ENCODE measurements around the gene GBX1.

GBX1 gene

GRCh38 chr7:151172273-151173141 lies 5.0 kb upstream of the GBX1 start:
- peak; percentile 84 for DNase-seq

DNA sequence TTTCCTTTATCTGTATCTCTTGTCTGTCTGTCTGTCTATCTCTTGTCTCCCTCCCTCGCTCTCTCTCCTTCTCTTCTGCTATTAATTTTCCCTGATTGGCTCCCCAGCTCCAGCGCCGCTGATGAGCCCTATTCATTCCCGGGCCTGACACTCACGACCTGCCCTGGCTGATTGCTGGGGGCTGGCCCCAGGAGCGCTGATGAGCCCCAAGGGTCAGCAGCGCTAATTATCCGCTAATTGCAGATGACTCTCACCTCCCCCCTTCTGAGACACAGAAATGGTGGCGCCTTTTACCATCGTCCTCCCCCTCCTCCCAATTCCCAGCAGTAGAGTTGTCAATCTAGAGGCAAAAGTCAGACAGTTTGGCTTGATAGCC lies 1.3 kb upstream of the GBX1 start:
- DNase-seq = no peak

DNA sequence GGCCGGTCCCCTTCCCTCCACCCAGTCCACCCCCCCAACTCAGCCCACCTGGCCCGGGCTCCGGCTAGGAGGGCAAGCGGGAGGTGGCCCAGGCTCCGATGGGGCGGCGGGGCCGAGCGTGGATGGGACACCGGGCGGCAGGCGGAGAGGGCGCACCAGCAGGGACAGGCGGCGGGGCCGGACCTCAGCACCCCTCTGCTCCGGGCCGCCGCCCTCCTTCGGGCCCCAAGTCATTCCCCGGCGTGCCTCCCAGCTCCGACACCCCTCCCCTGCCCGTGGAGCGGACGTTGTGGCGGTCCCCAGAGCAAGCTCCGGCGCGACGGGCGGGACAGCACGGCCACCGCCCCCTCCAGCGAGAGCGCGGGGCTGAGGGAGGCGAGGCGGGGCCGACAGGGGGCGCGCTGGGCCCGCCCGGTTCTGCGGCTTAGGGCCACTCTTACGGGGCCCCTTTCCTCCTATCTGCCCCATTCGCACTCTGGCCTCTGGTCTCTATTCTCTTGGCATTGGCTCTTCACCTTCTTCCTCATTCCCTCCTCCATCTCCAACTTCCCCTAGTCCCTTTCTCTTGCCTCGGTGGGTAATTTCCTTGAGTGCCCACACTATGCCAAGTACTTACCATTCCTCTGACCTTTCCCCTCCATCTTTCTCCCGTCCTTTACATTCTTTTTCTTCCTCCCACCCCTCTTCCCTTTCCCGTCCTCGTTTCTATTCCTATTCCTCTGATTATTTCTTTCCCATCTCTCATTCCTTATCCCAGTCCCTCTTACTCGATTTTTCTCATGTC lies 701 bp upstream of the GBX1 start:
- peak; percentile 74 for DNase-seq

- DNase-seq = no peak
Measured at GRCh38 chr7:151166629-151167196, 781 bp downstream of the GBX1 start.

DNA sequence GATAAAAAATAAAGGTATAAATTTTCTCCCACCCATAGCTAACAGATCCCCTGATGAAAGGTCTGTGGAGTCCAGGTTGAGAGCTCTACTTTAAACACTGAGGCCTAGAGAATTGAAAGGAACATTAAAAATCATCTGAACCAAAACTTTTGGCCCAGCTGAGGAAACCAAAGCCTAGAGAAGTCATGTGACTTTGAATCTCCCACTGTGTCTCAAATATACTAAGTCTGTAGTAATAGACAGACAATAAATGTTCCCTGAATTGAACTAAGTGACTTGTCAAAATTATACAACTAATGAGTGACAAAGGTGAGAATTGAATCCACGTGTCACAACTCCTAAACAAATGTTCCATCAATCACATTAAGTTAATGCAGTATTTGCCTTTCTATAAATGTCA lies 5.7 kb downstream of the GBX1 start:
- DNase-seq = no peak

DNA sequence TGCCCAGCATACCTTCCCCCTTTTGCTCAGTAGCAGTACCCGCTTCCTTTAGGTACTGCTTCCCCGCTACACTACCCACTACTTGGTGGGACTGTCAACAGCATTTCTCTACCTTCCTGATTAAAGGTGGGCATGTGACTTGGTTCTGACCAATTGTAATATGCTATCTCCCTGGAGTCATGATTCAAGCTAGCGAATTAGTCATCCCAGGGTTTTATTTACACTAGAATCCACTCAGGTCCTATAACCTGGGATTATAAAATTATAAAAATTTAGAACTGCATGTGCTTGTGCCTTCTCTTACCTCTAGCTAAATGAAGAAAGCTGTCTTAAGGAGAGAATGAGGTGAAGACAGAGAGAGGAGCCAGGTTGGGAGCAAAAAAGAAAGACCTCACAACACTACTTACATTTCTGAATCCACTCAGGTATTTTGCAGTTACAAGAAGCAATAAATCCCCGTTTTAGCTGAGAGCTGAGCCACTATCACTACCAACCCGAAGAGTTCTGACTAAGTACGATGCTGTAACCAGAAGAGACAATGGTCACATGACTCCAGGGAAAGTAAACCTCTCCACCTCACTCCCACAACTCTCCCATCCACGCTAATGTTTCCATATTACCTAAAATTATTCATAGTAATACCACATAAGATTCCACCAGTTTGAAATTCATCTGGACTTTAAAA lies 9.7 kb downstream of the GBX1 start:
- no peak for DNase-seq

DNA sequence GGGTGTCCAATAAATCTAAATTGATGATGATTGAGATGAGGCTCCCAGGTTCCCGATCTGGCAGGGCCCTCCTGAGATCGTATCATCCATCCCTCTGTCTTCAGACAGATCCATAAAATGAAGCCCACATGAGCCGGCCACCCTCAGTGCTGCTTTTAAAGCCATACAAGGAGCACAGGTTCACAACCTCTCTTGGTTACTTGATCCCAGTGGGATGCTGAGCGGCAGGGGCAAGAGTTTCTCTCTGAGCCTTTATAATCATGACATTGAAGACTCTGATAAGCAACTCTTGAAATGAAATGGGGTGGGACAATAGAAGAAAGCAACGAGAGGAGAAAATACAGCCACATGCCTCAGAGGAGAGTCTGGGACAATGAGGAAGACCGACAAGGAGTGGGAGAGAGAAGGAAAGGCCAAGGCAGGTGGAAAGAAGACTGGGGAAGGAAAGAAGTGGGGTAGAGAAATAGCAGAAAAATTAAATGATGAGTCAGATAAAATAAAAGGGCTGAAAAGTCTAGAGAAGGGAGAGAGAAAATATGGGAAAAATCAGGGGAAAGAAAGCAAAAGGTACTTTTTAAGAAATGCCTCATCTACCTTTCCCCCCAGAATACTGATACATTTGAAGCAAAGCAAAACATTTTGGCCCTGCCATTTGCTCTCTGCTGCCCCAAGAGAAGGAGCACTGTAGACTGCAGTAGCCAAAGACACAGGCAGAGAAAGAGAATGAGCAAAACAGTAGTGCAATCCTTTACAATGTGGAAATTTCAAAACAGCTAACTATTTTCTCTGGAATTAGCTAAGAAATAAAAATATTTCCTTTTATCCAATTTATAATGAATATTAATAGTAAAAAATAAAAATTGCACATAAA lies 14.6 kb downstream of the GBX1 start:
- DNase-seq = no peak

DNA sequence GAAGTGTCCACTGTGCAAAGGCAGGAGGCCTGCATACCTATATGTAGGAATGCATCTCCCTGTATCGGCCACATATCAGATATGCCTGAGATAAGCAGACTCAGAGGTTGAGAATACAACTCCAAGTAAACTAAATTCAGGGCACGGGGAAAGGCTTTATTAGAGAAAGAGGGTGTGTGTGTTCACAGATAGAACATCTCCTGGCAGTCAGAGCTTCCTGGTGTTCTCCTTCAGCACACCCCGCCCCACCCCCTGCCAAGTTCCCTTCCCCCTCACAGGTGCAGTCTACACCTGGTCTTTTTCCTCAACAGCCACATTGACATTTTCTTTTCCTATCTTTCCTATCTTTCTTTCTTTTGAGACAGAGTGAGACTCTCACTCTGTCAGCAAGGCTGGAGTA lies 17.1 kb downstream of the GBX1 start:
- no peak for DNase-seq

DNA sequence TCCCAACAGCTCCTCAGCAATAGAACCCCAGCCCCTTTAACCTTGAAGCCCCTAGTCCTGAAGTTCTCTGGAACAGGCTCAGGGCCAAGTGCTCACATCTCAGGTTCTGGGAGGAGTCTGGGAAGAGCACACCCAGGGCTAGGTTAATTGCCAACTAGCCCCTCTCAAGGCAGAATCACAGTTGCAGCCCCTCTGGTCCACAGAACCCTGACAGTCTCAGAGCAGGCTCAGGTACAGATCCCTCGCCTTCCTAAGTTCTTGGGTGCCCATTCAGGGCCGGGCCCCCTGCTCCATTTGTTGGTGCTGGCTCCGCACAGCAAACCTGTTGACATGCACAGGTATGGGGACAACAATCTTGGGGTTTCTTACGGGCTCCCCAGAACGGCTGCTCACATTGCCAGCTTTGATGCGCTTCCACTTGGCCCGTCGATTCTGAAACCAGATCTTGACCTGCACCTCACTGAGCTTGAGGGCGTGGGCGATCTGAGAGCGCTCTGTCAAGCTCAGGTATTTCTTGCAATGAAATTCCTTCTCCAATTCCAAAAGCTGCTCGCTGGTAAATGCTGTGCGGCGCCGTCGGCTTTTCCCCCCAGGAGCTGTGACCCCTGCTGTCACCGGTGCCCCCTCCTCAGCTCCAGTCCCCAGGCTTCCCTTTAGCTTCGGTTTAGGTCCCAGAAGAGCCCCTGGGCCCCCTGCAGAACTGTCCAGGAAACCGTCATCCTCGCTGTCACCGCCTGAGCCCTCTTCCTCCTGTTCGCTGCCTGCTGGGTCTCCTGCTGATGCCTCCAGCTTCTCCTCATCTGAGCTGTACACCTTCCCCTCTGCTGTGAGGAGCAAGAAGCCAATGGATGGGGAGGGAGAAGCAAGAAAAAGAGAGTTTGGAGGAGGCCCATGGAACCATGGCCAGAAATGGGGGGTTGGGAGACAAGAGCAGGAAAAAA lies 18.9 kb downstream of the GBX1 start:
- DNase-seq = no peak

- no peak for DNase-seq
Measured at GRCh38 chr7:151146761-151147160, 20.7 kb downstream of the GBX1 start.

DNA sequence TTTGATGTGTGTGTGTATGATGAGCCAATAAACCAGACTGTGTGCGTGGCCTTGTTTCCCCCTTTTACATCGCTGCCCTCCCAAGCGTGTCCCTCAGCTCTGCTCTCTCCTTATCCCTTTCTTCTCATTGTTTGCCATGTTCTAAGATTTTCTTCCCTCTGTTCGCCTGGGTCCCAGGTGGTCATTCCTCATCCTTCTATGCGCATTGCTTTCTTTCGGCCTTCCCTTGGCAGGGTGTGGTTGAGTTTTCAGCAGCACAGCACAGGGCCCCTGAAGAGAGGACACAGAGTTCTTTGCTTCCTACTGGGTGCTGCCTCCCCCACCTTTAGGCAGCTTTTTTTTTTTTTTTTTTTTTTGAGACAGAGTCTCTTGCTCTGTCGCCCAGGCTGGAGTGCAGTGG lies 23.1 kb downstream of the GBX1 start:
- DNase-seq = no peak

GRCh38 chr7:151143261-151144015 lies 24.1 kb downstream of the GBX1 start:
- peak; percentile 46 for DNase-seq

DNA sequence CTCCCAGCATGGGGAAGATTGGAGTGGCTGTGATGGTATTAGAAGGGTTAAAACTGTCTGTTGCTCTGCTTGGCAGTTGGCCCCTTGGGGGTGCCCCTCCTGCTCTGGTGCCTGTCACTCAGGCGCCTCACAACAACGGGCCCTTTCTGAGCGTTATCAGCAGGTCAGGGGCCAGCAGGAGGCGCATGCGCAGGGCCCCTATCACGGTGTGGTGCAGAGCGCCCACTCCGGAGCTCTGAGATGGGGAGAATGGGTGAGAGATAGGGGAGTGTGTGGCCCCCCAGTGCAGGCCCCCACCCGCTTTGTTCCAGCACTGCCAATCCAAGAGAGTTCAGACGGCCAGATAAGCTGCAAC lies 24.8 kb downstream of the GBX1 start:
- DNase-seq = peak; percentile 90

GRCh38 chr7:151141855-151142685 lies 25.4 kb downstream of the GBX1 start:
- DNase-seq = no peak

DNA sequence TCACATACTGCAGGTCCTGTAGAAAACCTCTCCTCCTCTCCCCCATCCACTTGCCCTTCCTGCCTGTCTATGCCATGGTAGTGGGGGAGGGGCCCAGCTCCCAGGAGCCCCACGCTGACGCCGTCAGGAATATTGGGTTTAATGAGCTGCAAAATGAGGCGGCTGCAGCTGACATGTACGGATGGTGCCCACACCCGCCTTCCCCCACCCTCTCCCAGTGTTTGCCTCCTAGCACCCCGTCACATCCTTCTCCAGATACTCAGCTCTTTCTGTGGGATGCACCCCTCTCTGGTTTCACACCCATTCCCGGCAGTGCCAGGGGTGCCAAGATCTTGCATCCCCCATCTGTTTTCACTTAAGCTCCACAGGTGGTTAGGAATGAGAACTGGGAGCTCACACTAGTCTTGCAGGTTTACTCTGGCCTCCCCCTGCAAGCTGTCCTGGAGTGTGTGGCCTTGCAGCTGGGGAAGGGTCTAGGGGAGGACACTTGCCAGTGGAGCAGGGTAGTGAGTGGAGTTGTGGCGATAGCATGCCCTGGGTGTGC lies 26.1 kb downstream of the GBX1 start:
- DNase-seq = no peak

DNA sequence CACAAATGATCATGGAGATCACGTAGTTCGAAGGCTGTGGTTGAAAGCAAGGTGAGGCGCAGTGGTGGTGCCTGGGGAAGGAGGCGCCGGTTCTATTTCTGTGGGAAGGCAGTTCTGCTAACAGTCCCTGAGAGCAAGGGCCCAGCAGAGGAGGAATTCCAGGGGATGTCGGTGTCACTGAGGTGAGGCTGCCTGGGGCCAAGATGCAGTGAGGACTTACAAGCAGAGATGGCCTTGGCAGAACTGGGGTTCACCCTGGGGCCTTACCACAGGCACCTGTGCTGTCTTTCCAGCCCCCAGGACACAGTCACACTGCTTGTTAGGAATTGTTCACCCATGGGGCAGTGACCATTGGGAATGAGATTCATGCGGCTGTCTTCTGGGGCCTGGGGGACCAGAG lies 26.7 kb downstream of the GBX1 start:
- no peak for DNase-seq

DNA sequence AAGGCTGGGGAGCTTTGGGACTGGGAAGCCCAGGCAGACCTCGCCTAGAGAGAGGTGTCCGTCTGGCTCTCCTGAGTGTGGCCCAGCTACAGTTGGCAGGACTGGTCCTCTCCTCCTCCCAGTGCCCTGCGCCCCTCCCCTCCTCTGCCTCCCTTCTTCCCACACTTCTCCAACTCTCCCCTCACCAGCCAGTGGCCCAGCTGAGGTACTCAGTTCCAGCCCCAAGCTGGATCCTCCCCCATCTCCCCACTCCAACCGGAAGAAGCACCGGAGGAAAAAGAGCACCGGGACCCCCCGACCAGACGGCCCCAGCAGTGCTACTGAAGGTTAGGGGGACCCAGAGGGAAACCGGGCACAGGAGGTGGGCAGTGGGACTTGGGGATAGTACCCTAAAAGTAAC lies 27.7 kb downstream of the GBX1 start:
- DNase-seq = no peak

DNA sequence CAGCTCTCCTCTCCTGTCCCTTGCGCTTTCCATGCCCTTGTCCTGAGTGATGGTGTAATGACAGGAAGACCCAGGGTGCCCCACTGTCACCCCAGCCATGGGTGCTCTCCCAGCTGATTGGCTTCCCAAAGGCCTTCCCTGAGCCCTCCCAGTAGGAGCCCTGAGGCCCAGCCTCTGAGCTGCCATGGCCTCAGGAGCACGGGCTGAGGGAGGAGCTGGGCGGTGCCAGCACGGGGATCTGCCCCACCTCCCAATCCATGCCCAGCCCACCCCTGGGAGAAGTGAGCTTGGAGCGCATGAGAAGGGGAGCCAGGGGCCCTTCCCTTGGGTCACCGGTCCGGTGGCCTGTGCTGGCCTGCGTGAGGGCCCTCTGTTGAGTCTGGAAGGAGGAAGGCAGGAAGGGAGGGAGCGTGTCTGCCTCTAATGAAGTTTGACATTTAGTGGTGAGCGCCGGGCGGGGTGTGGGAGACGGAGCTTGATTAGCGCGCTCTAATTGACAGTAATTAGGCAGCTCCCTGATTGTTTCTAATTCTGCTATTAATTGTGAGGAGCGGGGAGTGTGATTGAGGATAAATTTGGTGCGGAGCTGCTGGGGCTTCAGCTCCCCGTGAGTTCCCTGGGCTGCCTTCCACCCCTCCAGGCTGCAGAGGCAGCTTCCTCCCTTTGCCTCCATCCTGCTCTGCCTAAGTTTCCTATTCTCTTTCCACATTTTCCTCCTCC lies 28.3 kb downstream of the GBX1 start:
- no peak for DNase-seq

All from hematopoietic multipotent progenitor cell treated with erythropoietin and hydrocortisone succinate and interleukin-3 and kit ligand, for 6 days (in vitro differentiated cells).